Kidney (tissue), 14 donors: ENCODE results near the gene MED29. TPM values are rescaled to one million over a fixed set of nuclear protein-coding genes. Genes with fewer than 3 reads are reported as not detected.
A peak's percentile ranks its signal among the peaks of the same experiment; 100 is the strongest.

Source experiments
- DNase-seq, 5 donors: peaks; one replicate each; pipeline ENCODE4 v3.0.0-alpha.2; 2013 to 2020
- FAIRE-seq: peaks from 2 replicates; lab custom pipeline; 2012; peaks lifted over from hg19 to GRCh38; lab: Jason Lieb, UNC
- H3K27ac ChIP-seq, 2 donors: one replicate each; pipeline ENCODE4 v1.7.0; 2013; ENCODE audit warnings: low read depth in 2 of 2, low read length in 2 of 2, inconsistent platforms in 1 of 2
- H3K27me3 ChIP-seq: one replicate; pipeline ENCODE4 v1.7.1; 2013; ENCODE audit warnings: low read length, inconsistent platforms; ENCODE audit not compliant: control insufficient read depth, insufficient read depth
- H3K36me3 ChIP-seq, 3 donors: one replicate each; pipeline versions ENCODE4 v1.7.0 to v1.7.1; 2013; ENCODE audit warnings: low read length in 3 of 3, control low read depth in 1 of 3, inconsistent platforms in 1 of 3; ENCODE audit not compliant: insufficient read depth in 3 of 3, control insufficient read depth in 2 of 3
- H3K4me1 ChIP-seq, 3 donors: one replicate each; pipeline versions ENCODE4 v1.7.0 to v1.7.1; 2013; ENCODE audit warnings: low read length in 3 of 3, inconsistent platforms in 1 of 3, low read depth in 1 of 3; ENCODE audit not compliant: control insufficient read depth in 2 of 3, insufficient read depth in 2 of 3
- H3K4me3 ChIP-seq, 3 donors: one replicate each; pipeline versions ENCODE4 v1.7.0 to v1.8.1; 2013; ENCODE audit warnings: low read length in 3 of 3, control low read depth in 1 of 3, inconsistent platforms in 1 of 3
- H3K9ac ChIP-seq, 3 donors: one replicate each; pipeline versions ENCODE4 v1.7.0 to v1.7.1; 2013; ENCODE audit warnings: low read length in 3 of 3, control low read depth in 1 of 3, inconsistent platforms in 1 of 3
- H3K9me3 ChIP-seq, 3 donors: one replicate each; pipeline versions ENCODE4 v1.7.0 to v1.7.1; 2013; ENCODE audit warnings: low read length in 3 of 3, control low read depth in 1 of 3, inconsistent platforms in 1 of 3; ENCODE audit not compliant: control insufficient read depth in 2 of 3, insufficient read depth in 1 of 3
- CTCF ChIP-seq: IDR thresholded peaks from 3 replicates; pipeline ENCODE4 v1.5.1; 2012; ENCODE audit warnings: mild to moderate bottlenecking, moderate library complexity, borderline replicate concordance; ENCODE audit not compliant: insufficient read depth; ENCODE audit errors: extremely low read depth
- intact Hi-C: fragments of 100-400 bp; cut with DNase I; formaldehyde crosslinking; loops from one replicate; pipeline ENCODE4 v1.11.1; 2022
- polyA plus RNA-seq: library from polyadenylated mRNA; stranded (reverse); fragments of 350-450 nt; fragmentation: Illumina TruSeq; extraction: RNeasy Lipid Tissue Mini Kit (QIAGEN cat#74804); gene quantifications from one replicate; pipeline ENCODE4 v1.2.3, GENCODE V29; 2014; ENCODE audit warnings: low read depth, low replicate concordance; ENCODE audit not compliant: insufficient read depth
- total RNA-seq: library from RNA; stranded (reverse); fragmentation: NEBNext Ultra II Directional; extraction: Animal tissue kit (Norgen Biotek cat#: 25700); gene quantifications from one replicate; pipeline ENCODE4 v1.2.1, GENCODE V29; 2021
- donor health status: control.
- donor health status: control.
- donor health status: control.
- donor health status: control.
- donor health status: control.
- donor health status: DM: yes; HTN: yes; CAD: no.
- donor health status: Normal renal cell carcinoma (clear cell type).

Gene MED29
- total and polyA plus RNA-seq, 2 donors from 2014 or later, result 32.4 to 50.4 TPM

- H3K4me1 ChIP-seq, result peaks cover 14 to 27% (median 24%) of the 10 kb centered on the region in 3 donors
- intact Hi-C loops, result no loop called here
- H3K9ac ChIP-seq, result peak overlapping the region; percentile 49 to 100 (median 95)
- TF ChIP-seq CTCF, result no peak
- H3K27me3 ChIP-seq, result no peaks in the 10 kb centered on the region
- FAIRE-seq, result peak; percentile 54
- peak overlapping the region; percentile 66 to 99 (median 96) for H3K4me3 ChIP-seq
- H3K36me3 ChIP-seq, result peaks cover 0 to 22% (median 6%) of the 10 kb centered on the region in 3 donors
- peak; percentile 85 to 98 (median 92) for DNase-seq
- H3K27ac ChIP-seq, result peak overlapping the region; percentile 98 to 99
- H3K9me3 ChIP-seq, result no peaks in the 10 kb centered on the region
Measured at GRCh38 chr19:39409208-39410016, 18.2 kb downstream of the MED29 start.

DNA sequence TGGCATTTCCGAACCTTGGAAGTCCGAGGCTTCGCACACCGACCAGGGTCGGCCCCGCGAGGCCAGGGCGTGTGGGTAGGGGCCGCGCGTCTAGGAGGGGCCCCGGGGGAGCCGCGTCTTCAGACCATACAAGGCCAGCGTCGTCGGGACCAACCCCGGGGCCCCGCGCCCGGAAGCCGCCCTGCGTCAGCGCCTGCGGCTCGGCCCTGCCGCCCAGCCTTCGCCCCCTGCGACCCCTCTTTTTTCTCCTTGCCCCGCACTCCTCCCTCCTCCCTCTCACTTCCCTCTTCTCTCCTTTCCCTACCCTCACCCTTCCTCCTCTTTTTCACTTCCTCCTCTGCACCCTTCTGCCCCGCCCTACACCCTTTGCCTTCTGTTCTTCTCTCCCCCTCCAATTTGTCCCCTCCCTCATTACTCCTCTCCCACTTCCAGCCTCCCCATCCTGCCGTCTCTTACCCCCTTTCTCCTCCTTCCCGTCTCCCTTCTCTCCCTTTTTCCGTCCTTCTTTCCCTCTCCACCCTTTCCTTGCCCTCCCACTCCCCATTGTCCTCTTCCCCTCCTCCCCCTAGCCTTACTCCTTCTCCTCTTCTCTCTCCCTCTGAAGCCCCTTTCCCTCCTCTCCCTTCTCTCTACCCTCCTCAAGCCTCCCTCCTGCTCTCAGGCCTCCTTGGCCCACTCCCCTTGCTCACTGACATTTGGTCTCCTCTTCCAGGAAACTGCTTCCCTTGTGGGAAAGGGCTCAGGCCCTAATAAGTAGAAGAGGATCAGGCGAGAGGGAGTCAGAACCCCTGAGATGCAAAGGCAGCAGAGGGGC lies 19.0 kb downstream of the MED29 start:
- intact Hi-C loops, result no loop called here
- FAIRE-seq (no peak), DNase-seq (peak; percentile 60 to 97 (median 82))
- Histone ChIP-seq H3K27ac (peak overlapping the region; percentile 95 to 98), H3K27me3 (no peaks in the 10 kb centered on the region), H3K9me3 (no peaks in the 10 kb centered on the region), H3K36me3 (peaks cover 0 to 22% (median 6%) of the 10 kb centered on the region in 3 donors), H3K9ac (peak overlapping the region; percentile 38 to 77 (median 49)), H3K4me3 (peak overlapping the region; percentile 66 to 99 (median 66)), H3K4me1 (peaks cover 14 to 28% (median 24%) of the 10 kb centered on the region in 3 donors)
- TF ChIP-seq CTCF, result peak; percentile 2

GRCh38 chr19:39410831-39411080 lies 19.6 kb downstream of the MED29 start:
- Histone ChIP-seq H3K27ac (peak overlapping the region; percentile 95 to 98), H3K9me3 (no peaks in the 10 kb centered on the region), H3K9ac (peak overlapping the region; percentile 30 to 77 (median 38)), H3K27me3 (no peaks in the 10 kb centered on the region), H3K4me1 (peaks cover 14 to 28% (median 24%) of the 10 kb centered on the region in 3 donors), H3K36me3 (peaks cover 0 to 22% (median 6%) of the 10 kb centered on the region in 3 donors), H3K4me3 (peak overlapping the region; percentile 66 to 99 (median 66))
- DNase-seq (no peak), FAIRE-seq (no peak)
- intact Hi-C loops, result no loop called here
- no peak for TF ChIP-seq CTCF
